Body of pancreas (tissue), 4 donors: ENCODE measurements around the gene GPSM3.

ENCODE experiments used
- POLR2A ChIP-seq, 3 donors: fragments of 450-650 bp; IDR thresholded peaks; one replicate each; pipeline ENCODE4 v1.6.1; 2016; ENCODE audit warnings: antibody characterized with exemption in 3 of 3, mild to moderate bottlenecking in 2 of 3
- TF ChIP-seq, protein P1 (sequence below), 7 experiments: fragments of 450-650 bp in 4 of 7; fragments of 200-600 bp in 3 of 7; sonication (generic) in 3 of 7; IDR thresholded peaks; one replicate each; pipeline ENCODE4 v1.5.1; 2016 to 2019; ENCODE audit warnings: antibody characterized with exemption in 7 of 7

DNA sequence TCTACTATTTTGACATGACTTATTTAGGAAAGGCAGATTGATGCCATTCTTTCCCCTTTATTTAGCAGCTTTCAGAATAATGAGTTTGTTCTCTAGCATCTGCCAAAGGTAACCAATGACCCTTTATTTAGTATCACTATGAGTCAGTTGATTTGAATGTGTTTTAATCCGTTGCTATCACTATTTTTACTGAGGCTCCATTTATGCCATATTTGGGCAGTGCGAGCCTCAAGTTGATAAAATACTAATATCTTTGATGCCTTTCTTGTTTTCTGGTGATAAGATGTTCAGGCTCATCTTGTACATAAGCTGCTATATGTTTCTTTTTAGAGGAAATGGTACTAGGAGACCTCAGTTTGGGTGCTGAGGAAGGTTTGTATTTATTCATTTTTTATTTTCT lies 47.0 kb upstream of the GPSM3 start:
- TF ChIP-seq, protein P1, sequence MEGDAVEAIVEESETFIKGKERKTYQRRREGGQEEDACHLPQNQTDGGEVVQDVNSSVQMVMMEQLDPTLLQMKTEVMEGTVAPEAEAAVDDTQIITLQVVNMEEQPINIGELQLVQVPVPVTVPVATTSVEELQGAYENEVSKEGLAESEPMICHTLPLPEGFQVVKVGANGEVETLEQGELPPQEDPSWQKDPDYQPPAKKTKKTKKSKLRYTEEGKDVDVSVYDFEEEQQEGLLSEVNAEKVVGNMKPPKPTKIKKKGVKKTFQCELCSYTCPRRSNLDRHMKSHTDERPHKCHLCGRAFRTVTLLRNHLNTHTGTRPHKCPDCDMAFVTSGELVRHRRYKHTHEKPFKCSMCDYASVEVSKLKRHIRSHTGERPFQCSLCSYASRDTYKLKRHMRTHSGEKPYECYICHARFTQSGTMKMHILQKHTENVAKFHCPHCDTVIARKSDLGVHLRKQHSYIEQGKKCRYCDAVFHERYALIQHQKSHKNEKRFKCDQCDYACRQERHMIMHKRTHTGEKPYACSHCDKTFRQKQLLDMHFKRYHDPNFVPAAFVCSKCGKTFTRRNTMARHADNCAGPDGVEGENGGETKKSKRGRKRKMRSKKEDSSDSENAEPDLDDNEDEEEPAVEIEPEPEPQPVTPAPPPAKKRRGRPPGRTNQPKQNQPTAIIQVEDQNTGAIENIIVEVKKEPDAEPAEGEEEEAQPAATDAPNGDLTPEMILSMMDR (IDR thresholded peaks at IDR 0.05) = no peak
- no peak for TF ChIP-seq POLR2A (IDR thresholded peaks at IDR 0.05)
